Neural crest cell (in vitro differentiated cells): ENCODE measurements around the gene VSIG10L2. TPM values are rescaled to one million over a fixed set of nuclear protein-coding genes. Genes with fewer than 3 reads are reported as not detected.

Experiments used
- DNase-seq: peaks from one replicate; pipeline ENCODE4 v3.0.0; 2021; ENCODE audit warnings: low read depth, mixed read lengths, low spot score
- H3K27ac Mint-ChIP-seq: one replicate; pipeline ENCODE4 v1.8.0; 2021; ENCODE audit warnings: mild to moderate bottlenecking, mixed read lengths; ENCODE audit not compliant: unreplicated experiment
- H3K27me3 Mint-ChIP-seq: 2 replicates; pipeline ENCODE4 v1.8.0; 2021; ENCODE audit warnings: low read depth, mild to moderate bottlenecking, mixed read lengths
- H3K36me3 Mint-ChIP-seq: 2 replicates; pipeline ENCODE4 v1.8.0; 2021; ENCODE audit warnings: low read depth, mild to moderate bottlenecking, mixed read lengths
- H3K4me1 Mint-ChIP-seq: 2 replicates; pipeline ENCODE4 v1.8.0; 2021; ENCODE audit warnings: mixed read lengths
- H3K4me3 Mint-ChIP-seq: one replicate; pipeline ENCODE4 v1.8.0; 2021; ENCODE audit warnings: mild to moderate bottlenecking, mixed read lengths
- H3K9me3 Mint-ChIP-seq: 2 replicates; pipeline ENCODE4 v1.8.0; 2021; ENCODE audit warnings: mixed read lengths
- CTCF ChIP-seq: fragments of 200-600 bp; sonication (generic); conservative IDR thresholded peaks from 2 replicates; pipeline ENCODE4 v1.5.0; 2021; ENCODE audit warnings: antibody characterized with exemption, mild to moderate bottlenecking
- total RNA-seq: library from RNA; stranded (reverse); gene quantifications from 2 replicates; pipeline ENCODE4 v1.2.1, GENCODE V29; 2021

Gene VSIG10L2
- total RNA-seq, 1 donor from 2014 or later: not detected

DNA sequence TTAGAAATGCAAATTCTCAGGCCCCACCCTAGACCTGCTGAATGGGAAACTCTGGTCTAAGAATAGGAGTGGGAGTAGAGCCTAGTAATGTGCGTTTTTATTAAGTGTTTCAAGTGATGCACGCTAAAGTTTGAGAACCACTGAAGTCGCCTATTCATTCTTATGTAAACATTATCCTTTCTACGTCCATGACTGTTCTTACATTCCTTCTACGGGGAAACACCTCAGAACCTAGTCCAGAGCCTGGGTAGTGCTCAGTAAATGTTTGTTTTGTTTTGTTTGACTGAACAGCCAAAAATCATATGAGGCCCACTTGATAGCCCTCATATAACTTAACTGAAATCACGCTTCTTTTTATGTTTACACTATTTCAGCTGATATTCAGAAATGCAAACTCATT lies 29.8 kb downstream of the VSIG10L2 start:
- H3K36me3 Mint-ChIP-seq: no peaks in the 10 kb centered on the region

DNA sequence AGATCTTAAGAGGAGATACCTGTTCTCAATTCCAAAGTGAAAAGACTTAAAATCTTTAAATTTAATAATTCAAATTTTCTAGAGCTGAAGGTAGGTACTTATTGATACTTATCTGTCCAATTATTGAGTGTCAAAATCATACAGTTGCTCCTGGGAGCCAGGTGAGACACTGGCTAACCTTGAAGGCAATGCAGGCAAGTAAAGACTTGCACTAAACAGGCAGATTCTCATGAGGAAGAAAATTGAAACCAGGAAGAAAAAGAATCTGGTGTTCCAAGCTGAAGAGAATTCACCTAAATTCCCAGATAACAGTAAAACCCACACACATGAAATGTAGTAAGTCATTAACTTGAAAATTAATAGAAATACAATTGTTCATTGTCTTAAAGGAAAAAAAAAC lies 30.3 kb downstream of the VSIG10L2 start:
- Mint-ChIP-seq H3K4me3 (no peak overlapping the region), H3K9me3 (no peaks in the 10 kb centered on the region), H3K36me3 (no peaks in the 10 kb centered on the region), H3K4me1 (peaks cover 42% of the 10 kb centered on the region), H3K27ac (no peak overlapping the region), H3K27me3 (no peaks in the 10 kb centered on the region)
- DNase-seq: no peak
- no peak for TF ChIP-seq CTCF

More for the DNA sequence above, 29.8 kb downstream of the VSIG10L2 start:
- H3K4me3 Mint-ChIP-seq: no peak overlapping the region
- no peak for DNase-seq
- H3K27ac Mint-ChIP-seq: no peak overlapping the region
- no peaks in the 10 kb centered on the region for H3K9me3 Mint-ChIP-seq
- no peaks in the 10 kb centered on the region for H3K27me3 Mint-ChIP-seq
- peaks cover 37% of the 10 kb centered on the region for H3K4me1 Mint-ChIP-seq
- no peak for TF ChIP-seq CTCF

DNA sequence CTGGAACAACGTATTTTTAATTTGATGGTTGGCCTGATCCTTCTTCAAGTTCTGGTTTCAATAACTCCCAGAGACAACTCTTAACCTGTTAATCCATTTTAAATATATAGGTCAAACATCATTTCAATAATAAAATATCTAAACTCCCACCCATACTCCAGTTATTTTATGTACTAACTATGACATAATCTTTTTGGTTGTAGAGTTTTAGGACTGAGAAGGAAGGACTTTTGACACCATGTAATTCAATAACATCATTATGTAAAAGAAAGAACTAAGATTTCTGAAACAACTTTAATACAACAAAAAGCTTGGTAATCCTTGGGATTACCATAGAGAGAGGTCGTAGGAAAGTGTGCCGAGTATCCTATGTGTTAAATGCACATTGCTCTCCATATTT lies 31.5 kb downstream of the VSIG10L2 start:
- Mint-ChIP-seq H3K4me3 (no peak overlapping the region), H3K4me1 (peaks cover 44% of the 10 kb centered on the region), H3K9me3 (no peaks in the 10 kb centered on the region), H3K36me3 (no peaks in the 10 kb centered on the region), H3K27me3 (no peaks in the 10 kb centered on the region), H3K27ac (no peak overlapping the region)
- DNase-seq: no peak
- TF ChIP-seq CTCF: no peak

DNA sequence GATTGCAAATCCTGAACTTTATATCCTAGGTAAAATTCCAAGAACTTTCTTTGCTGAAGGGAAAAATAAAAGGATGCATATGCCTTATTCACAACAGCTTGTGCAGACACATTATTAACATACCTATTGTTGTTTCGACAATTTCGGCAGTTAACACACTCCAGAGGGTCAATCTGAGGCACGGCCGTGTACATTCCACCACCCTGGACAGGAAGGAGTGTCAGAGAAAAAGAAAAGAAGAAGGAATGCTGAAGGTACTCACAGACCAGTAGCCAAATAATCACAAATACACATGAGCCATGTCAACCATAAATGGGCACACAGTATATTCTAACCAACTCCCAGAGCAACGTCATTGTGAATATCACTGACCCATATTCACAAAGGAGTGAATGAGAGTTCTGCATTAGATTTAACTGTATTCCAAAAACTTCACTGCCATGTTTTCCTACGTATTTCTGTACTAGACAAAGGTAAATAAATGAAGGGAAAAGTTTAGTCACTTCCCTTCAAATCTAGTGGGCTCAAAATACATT lies 32.4 kb downstream of the VSIG10L2 start:
- H3K27me3 Mint-ChIP-seq: no peaks in the 10 kb centered on the region

GRCh38 chr11:125978778-125979407 lies 33.0 kb downstream of the VSIG10L2 start:
- DNase-seq: no peak
- no peak for TF ChIP-seq CTCF
- Mint-ChIP-seq H3K27ac (no peak overlapping the region), H3K4me3 (no peak overlapping the region), H3K27me3 (no peaks in the 10 kb centered on the region), H3K36me3 (no peaks in the 10 kb centered on the region), H3K9me3 (no peaks in the 10 kb centered on the region), H3K4me1 (peaks cover 44% of the 10 kb centered on the region)

More for the DNA sequence above, 32.4 kb downstream of the VSIG10L2 start:
- Mint-ChIP-seq H3K4me3 (no peak overlapping the region), H3K27ac (no peak overlapping the region), H3K9me3 (no peaks in the 10 kb centered on the region), H3K4me1 (peaks cover 44% of the 10 kb centered on the region), H3K36me3 (no peaks in the 10 kb centered on the region)
- no peak for TF ChIP-seq CTCF
- no peak for DNase-seq
